ENCODE data around the gene SLC7A14.

The SLC7A14 gene

GRCh38 chr3:170476291-170476690, 109.6 kb downstream of the SLC7A14 start:
- no peaks in the 10 kb centered on the region for H3K4me1 ChIP-seq (ENCODE audit: control insufficient read depth, insufficient read depth, low read length)
- H3K36me3 ChIP-seq (ENCODE audit: control insufficient read depth, insufficient read depth, low read length), result no peaks in the 10 kb centered on the region
- no peaks in the 10 kb centered on the region for H3K27me3 ChIP-seq (ENCODE audit: control insufficient read depth, insufficient read depth, low read length)
- no peak overlapping the region for H3K4me3 ChIP-seq (ENCODE audit: low read depth, low read length)
- H3K9me3 ChIP-seq (ENCODE audit: control insufficient read depth, insufficient read depth, low read length), result no peaks in the 10 kb centered on the region
- no peak overlapping the region for H3K9ac ChIP-seq (ENCODE audit: low read depth, low read length)

- Histone ChIP-seq H3K27me3 (ENCODE audit: control insufficient read depth, insufficient read depth, low read length) (no peaks in the 10 kb centered on the region), H3K4me3 (ENCODE audit: low read depth, low read length) (no peak overlapping the region), H3K9ac (ENCODE audit: low read depth, low read length) (no peak overlapping the region), H3K9me3 (ENCODE audit: control insufficient read depth, insufficient read depth, low read length) (no peaks in the 10 kb centered on the region), H3K36me3 (ENCODE audit: control insufficient read depth, insufficient read depth, low read length) (no peaks in the 10 kb centered on the region), H3K4me1 (ENCODE audit: control insufficient read depth, insufficient read depth, low read length) (no peaks in the 10 kb centered on the region)
Measured at GRCh38 chr3:170475092-170475685, 110.7 kb downstream of the SLC7A14 start.

- Histone ChIP-seq H3K36me3 (ENCODE audit: control insufficient read depth, insufficient read depth, low read length) (no peaks in the 10 kb centered on the region), H3K9ac (ENCODE audit: low read depth, low read length) (no peak overlapping the region), H3K9me3 (ENCODE audit: control insufficient read depth, insufficient read depth, low read length) (no peaks in the 10 kb centered on the region), H3K27me3 (ENCODE audit: control insufficient read depth, insufficient read depth, low read length) (no peaks in the 10 kb centered on the region), H3K4me3 (ENCODE audit: low read depth, low read length) (no peak overlapping the region), H3K4me1 (ENCODE audit: control insufficient read depth, insufficient read depth, low read length) (no peaks in the 10 kb centered on the region)
Measured at GRCh38 chr3:170473358-170473757, 112.5 kb downstream of the SLC7A14 start.

GRCh38 chr3:170471149-170471548, 114.7 kb downstream of the SLC7A14 start:
- Histone ChIP-seq H3K4me3 (ENCODE audit: low read depth, low read length) (no peak overlapping the region), H3K36me3 (ENCODE audit: control insufficient read depth, insufficient read depth, low read length) (no peaks in the 10 kb centered on the region), H3K9ac (ENCODE audit: low read depth, low read length) (no peak overlapping the region), H3K4me1 (ENCODE audit: control insufficient read depth, insufficient read depth, low read length) (peaks cover 4% of the 10 kb centered on the region), H3K27me3 (ENCODE audit: control insufficient read depth, insufficient read depth, low read length) (no peaks in the 10 kb centered on the region), H3K9me3 (ENCODE audit: control insufficient read depth, insufficient read depth, low read length) (no peaks in the 10 kb centered on the region)

- no peaks in the 10 kb centered on the region for H3K27me3 ChIP-seq (ENCODE audit: control insufficient read depth, insufficient read depth, low read length)
- no peaks in the 10 kb centered on the region for H3K36me3 ChIP-seq (ENCODE audit: control insufficient read depth, insufficient read depth, low read length)
- H3K9me3 ChIP-seq (ENCODE audit: control insufficient read depth, insufficient read depth, low read length), result no peaks in the 10 kb centered on the region
- H3K4me3 ChIP-seq (ENCODE audit: low read depth, low read length), result no peak overlapping the region
- no peak overlapping the region for H3K9ac ChIP-seq (ENCODE audit: low read depth, low read length)
- peaks cover 4% of the 10 kb centered on the region for H3K4me1 ChIP-seq (ENCODE audit: control insufficient read depth, insufficient read depth, low read length)
Measured at GRCh38 chr3:170470063-170471016, 115.5 kb downstream of the SLC7A14 start.

- Histone ChIP-seq H3K9me3 (ENCODE audit: control insufficient read depth, insufficient read depth, low read length) (no peaks in the 10 kb centered on the region), H3K27me3 (ENCODE audit: control insufficient read depth, insufficient read depth, low read length) (no peaks in the 10 kb centered on the region), H3K36me3 (ENCODE audit: control insufficient read depth, insufficient read depth, low read length) (no peaks in the 10 kb centered on the region), H3K4me1 (ENCODE audit: control insufficient read depth, insufficient read depth, low read length) (peaks cover 4% of the 10 kb centered on the region), H3K9ac (ENCODE audit: low read depth, low read length) (no peak overlapping the region), H3K4me3 (ENCODE audit: low read depth, low read length) (no peak overlapping the region)
Measured at GRCh38 chr3:170469151-170470062, 116.5 kb downstream of the SLC7A14 start.

GRCh38 chr3:170467571-170468147, 118.2 kb downstream of the SLC7A14 start:
- H3K27me3 ChIP-seq (ENCODE audit: control insufficient read depth, insufficient read depth, low read length), result no peaks in the 10 kb centered on the region
- peaks cover 4% of the 10 kb centered on the region for H3K4me1 ChIP-seq (ENCODE audit: control insufficient read depth, insufficient read depth, low read length)
- H3K9ac ChIP-seq (ENCODE audit: low read depth, low read length), result no peak overlapping the region
- H3K9me3 ChIP-seq (ENCODE audit: control insufficient read depth, insufficient read depth, low read length), result no peaks in the 10 kb centered on the region
- H3K4me3 ChIP-seq (ENCODE audit: low read depth, low read length), result no peak overlapping the region
- no peaks in the 10 kb centered on the region for H3K36me3 ChIP-seq (ENCODE audit: control insufficient read depth, insufficient read depth, low read length)

GRCh38 chr3:170467007-170467406, 118.9 kb downstream of the SLC7A14 start:
- no peak overlapping the region for H3K9ac ChIP-seq (ENCODE audit: low read depth, low read length)
- no peaks in the 10 kb centered on the region for H3K27me3 ChIP-seq (ENCODE audit: control insufficient read depth, insufficient read depth, low read length)
- H3K9me3 ChIP-seq (ENCODE audit: control insufficient read depth, insufficient read depth, low read length), result no peaks in the 10 kb centered on the region
- H3K36me3 ChIP-seq (ENCODE audit: control insufficient read depth, insufficient read depth, low read length), result no peaks in the 10 kb centered on the region
- no peak overlapping the region for H3K4me3 ChIP-seq (ENCODE audit: low read depth, low read length)
- H3K4me1 ChIP-seq (ENCODE audit: control insufficient read depth, insufficient read depth, low read length), result peaks cover 4% of the 10 kb centered on the region

- no peaks in the 10 kb centered on the region for H3K27me3 ChIP-seq (ENCODE audit: control insufficient read depth, insufficient read depth, low read length)
- no peak overlapping the region for H3K9ac ChIP-seq (ENCODE audit: low read depth, low read length)
- H3K9me3 ChIP-seq (ENCODE audit: control insufficient read depth, insufficient read depth, low read length), result no peaks in the 10 kb centered on the region
- H3K4me1 ChIP-seq (ENCODE audit: control insufficient read depth, insufficient read depth, low read length), result peaks cover 4% of the 10 kb centered on the region
- no peak overlapping the region for H3K4me3 ChIP-seq (ENCODE audit: low read depth, low read length)
- no peaks in the 10 kb centered on the region for H3K36me3 ChIP-seq (ENCODE audit: control insufficient read depth, insufficient read depth, low read length)
Measured at GRCh38 chr3:170465955-170466354, 119.9 kb downstream of the SLC7A14 start.

GRCh38 chr3:170463011-170463410, 122.9 kb downstream of the SLC7A14 start:
- H3K36me3 ChIP-seq (ENCODE audit: control insufficient read depth, insufficient read depth, low read length), result no peaks in the 10 kb centered on the region
- peaks cover 4% of the 10 kb centered on the region for H3K4me1 ChIP-seq (ENCODE audit: control insufficient read depth, insufficient read depth, low read length)
- no peaks in the 10 kb centered on the region for H3K27me3 ChIP-seq (ENCODE audit: control insufficient read depth, insufficient read depth, low read length)
- H3K9ac ChIP-seq (ENCODE audit: low read depth, low read length), result no peak overlapping the region
- no peak overlapping the region for H3K4me3 ChIP-seq (ENCODE audit: low read depth, low read length)
- no peaks in the 10 kb centered on the region for H3K9me3 ChIP-seq (ENCODE audit: control insufficient read depth, insufficient read depth, low read length)

GRCh38 chr3:170458285-170458684, 127.6 kb downstream of the SLC7A14 start:
- no peaks in the 10 kb centered on the region for H3K36me3 ChIP-seq (ENCODE audit: control insufficient read depth, insufficient read depth, low read length)
- no peaks in the 10 kb centered on the region for H3K9me3 ChIP-seq (ENCODE audit: control insufficient read depth, insufficient read depth, low read length)
- no peak overlapping the region for H3K9ac ChIP-seq (ENCODE audit: low read depth, low read length)
- H3K4me3 ChIP-seq (ENCODE audit: low read depth, low read length), result no peak overlapping the region
- H3K27me3 ChIP-seq (ENCODE audit: control insufficient read depth, insufficient read depth, low read length), result no peaks in the 10 kb centered on the region
- no peaks in the 10 kb centered on the region for H3K4me1 ChIP-seq (ENCODE audit: control insufficient read depth, insufficient read depth, low read length)
